Stimulated activated CD8-positive, alpha-beta memory T cell treated with anti-CD3 and anti-CD28 coated beads, Interleukin-2, amount 100 ng/mL, for 48 hours (primary cell): ENCODE measurements around the gene KIAA1958.

Source experiments
- DNase-seq, 2 donors: peaks; one replicate each; pipeline ENCODE4 v3.0.0-alpha.2; 2020; ENCODE audit warnings: low read depth in 2 of 2

Gene KIAA1958

GRCh38 chr9:112529316-112529715 is 42.7 kb downstream of the KIAA1958 start:
- no peak for DNase-seq

GRCh38 chr9:112530751-112531205 is 44.2 kb downstream of the KIAA1958 start:
- no peak for DNase-seq

GRCh38 chr9:112531666-112532282 is 45.1 kb downstream of the KIAA1958 start:
- no peak for DNase-seq

GRCh38 chr9:112532427-112532826 is 45.8 kb downstream of the KIAA1958 start:
- no peak for DNase-seq

- DNase-seq: no peak
Observed at GRCh38 chr9:112533660-112534059, 47.0 kb downstream of the KIAA1958 start.

- DNase-seq: no peak
Observed at GRCh38 chr9:112535301-112535700, 48.7 kb downstream of the KIAA1958 start.

GRCh38 chr9:112535811-112536210 is 49.2 kb downstream of the KIAA1958 start:
- DNase-seq: no peak

GRCh38 chr9:112537561-112537960 is 50.9 kb downstream of the KIAA1958 start:
- no peak for DNase-seq

GRCh38 chr9:112540800-112541199 is 54.2 kb downstream of the KIAA1958 start:
- DNase-seq: no peak

GRCh38 chr9:112541685-112542084 is 55.1 kb downstream of the KIAA1958 start:
- DNase-seq: no peak

- DNase-seq: no peak
Observed at GRCh38 chr9:112542593-112543292, 56.1 kb downstream of the KIAA1958 start.

GRCh38 chr9:112544477-112544876 is 57.9 kb downstream of the KIAA1958 start:
- DNase-seq: no peak

GRCh38 chr9:112545237-112545636 is 58.6 kb downstream of the KIAA1958 start:
- no peak for DNase-seq

- DNase-seq: no peak
Observed at GRCh38 chr9:112546149-112547012, 59.8 kb downstream of the KIAA1958 start.

GRCh38 chr9:112548051-112548440 is 61.4 kb downstream of the KIAA1958 start:
- DNase-seq: no peak

- no peak for DNase-seq
Observed at GRCh38 chr9:112548836-112549595, 62.4 kb downstream of the KIAA1958 start.

GRCh38 chr9:112550531-112550930 is 63.9 kb downstream of the KIAA1958 start:
- DNase-seq: no peak

GRCh38 chr9:112551641-112552040 is 65.0 kb downstream of the KIAA1958 start:
- DNase-seq: no peak

GRCh38 chr9:112552229-112553056 is 65.8 kb downstream of the KIAA1958 start:
- no peak for DNase-seq

GRCh38 chr9:112553256-112553826 is 66.7 kb downstream of the KIAA1958 start:
- DNase-seq: no peak

GRCh38 chr9:112554516-112554915 is 67.9 kb downstream of the KIAA1958 start:
- DNase-seq: no peak
